DND-41 (cell line): Measurements from ENCODE around the gene STK32B.

Experiments
- ATAC-seq: fragments of 200-7000 bp; cut with Tn5 transposase; 3 replicates; pipeline ENCODE4 v1.9.1; 2021; ENCODE audit warnings: low read depth; ENCODE audit not compliant: insufficient read depth
- DNase-seq: peaks from one replicate; pipeline ENCODE4 v3.0.0-alpha.2; 2020
- H2AFZ ChIP-seq: 2 replicates; pipeline ENCODE4 v1.6.0; 2012; ENCODE audit warnings: low read depth, low read length
- H3K27ac ChIP-seq: 2 replicates; pipeline ENCODE4 v1.5.1; 2012; ENCODE audit warnings: low read length, inconsistent platforms
- H3K27me3 ChIP-seq: fragments of 200-600 bp; sonication (generic); 2 replicates; pipeline ENCODE4 v1.6.0; 2012; ENCODE audit warnings: low read length, mild to moderate bottlenecking, inconsistent platforms; ENCODE audit not compliant: insufficient read depth, poor library complexity
- H3K36me3 ChIP-seq: 2 replicates; pipeline ENCODE4 v1.5.1; 2012; ENCODE audit warnings: low read length, inconsistent platforms; ENCODE audit not compliant: insufficient read depth
- H3K4me1 ChIP-seq: 2 replicates; pipeline ENCODE4 v1.5.1; 2012; ENCODE audit warnings: mild to moderate bottlenecking, low read length; ENCODE audit not compliant: insufficient read depth
- H3K4me2 ChIP-seq: 2 replicates; pipeline ENCODE4 v1.6.0; 2012; ENCODE audit warnings: mild to moderate bottlenecking, moderate library complexity, low read length, inconsistent platforms; ENCODE audit not compliant: insufficient read depth
- H3K4me3 ChIP-seq, 2 experiments: fragments of 200-600 bp in 1 of 2; shearing (Covaris generic) in 1 of 2; 2 replicates each; pipeline ENCODE4 v1.5.1; 2012 to 2016; ENCODE audit warnings: inconsistent platforms in 2 of 2, low read length in 2 of 2, mild to moderate bottlenecking in 2 of 2, low read depth in 1 of 2, moderate library complexity in 1 of 2
- H3K79me2 ChIP-seq: 2 replicates; pipeline ENCODE4 v1.6.0; 2012; ENCODE audit warnings: low read length, inconsistent platforms; ENCODE audit not compliant: insufficient read depth
- H3K9ac ChIP-seq: 2 replicates; pipeline ENCODE4 v1.6.0; 2012; ENCODE audit warnings: low read depth, mild to moderate bottlenecking, inconsistent platforms, low read length, moderate library complexity
- H3K9me3 ChIP-seq: 2 replicates; pipeline ENCODE4 v1.5.1; 2012; ENCODE audit warnings: low read length, moderate library complexity, mild to moderate bottlenecking, inconsistent platforms; ENCODE audit not compliant: insufficient read depth, severe bottlenecking
- H4K20me1 ChIP-seq: 2 replicates; pipeline ENCODE4 v1.6.0; 2012; ENCODE audit warnings: low read length; ENCODE audit not compliant: insufficient read depth
- CTCF ChIP-seq: IDR thresholded peaks from 2 replicates; pipeline ENCODE4 v1.5.1; 2012; ENCODE audit warnings: borderline replicate concordance, low read length, moderate library complexity, mild to moderate bottlenecking; ENCODE audit not compliant: poor library complexity, severe bottlenecking; ENCODE audit errors: extremely low read depth
- EZH2 ChIP-seq: IDR thresholded peaks from 3 replicates; pipeline ENCODE4 v1.6.1; 2012; ENCODE audit warnings: borderline replicate concordance, low read depth, mild to moderate bottlenecking, moderate library complexity, low read length, inconsistent platforms; ENCODE audit not compliant: severe bottlenecking

The STK32B gene

GRCh38 chr4:5389756-5390310, 338.6 kb downstream of the STK32B start:
- no peaks in the 10 kb centered on the region for H3K36me3 ChIP-seq
- H3K27me3 ChIP-seq, result no peaks in the 10 kb centered on the region
- no peaks in the 10 kb centered on the region for H3K4me1 ChIP-seq
- DNase-seq (no peak), ATAC-seq (no peak)
- H3K9me3 ChIP-seq, result no peaks in the 10 kb centered on the region
- H3K79me2 ChIP-seq, result no peaks in the 10 kb centered on the region
- no peaks in the 10 kb centered on the region for H4K20me1 ChIP-seq
- TF ChIP-seq EZH2 (no peak), CTCF (no peak)
- H3K9ac ChIP-seq, result no peak overlapping the region
- no peak overlapping the region for H3K27ac ChIP-seq
- H3K4me3 ChIP-seq, result no peak overlapping the region
- no peak overlapping the region for H3K4me2 ChIP-seq
- no peak overlapping the region for H2AFZ ChIP-seq

- no peaks in the 10 kb centered on the region for H3K27me3 ChIP-seq
- no peak overlapping the region for H3K4me2 ChIP-seq
- no peaks in the 10 kb centered on the region for H4K20me1 ChIP-seq
- H3K9me3 ChIP-seq, result no peaks in the 10 kb centered on the region
- H3K4me1 ChIP-seq, result no peaks in the 10 kb centered on the region
- H2AFZ ChIP-seq, result no peak overlapping the region
- TF ChIP-seq CTCF (no peak), EZH2 (no peak)
- no peak overlapping the region for H3K9ac ChIP-seq
- no peak overlapping the region for H3K4me3 ChIP-seq
- no peaks in the 10 kb centered on the region for H3K79me2 ChIP-seq
- no peak for DNase-seq
- no peak overlapping the region for H3K27ac ChIP-seq
- H3K36me3 ChIP-seq, result no peaks in the 10 kb centered on the region
- no peak for ATAC-seq
Measured at GRCh38 chr4:5391492-5391891, 340.2 kb downstream of the STK32B start.

GRCh38 chr4:5393911-5394513, 342.7 kb downstream of the STK32B start:
- no peaks in the 10 kb centered on the region for H3K27me3 ChIP-seq
- no peak overlapping the region for H3K4me3 ChIP-seq
- no peak overlapping the region for H3K27ac ChIP-seq
- H3K4me1 ChIP-seq, result no peaks in the 10 kb centered on the region
- no peaks in the 10 kb centered on the region for H4K20me1 ChIP-seq
- TF ChIP-seq EZH2 (no peak), CTCF (no peak)
- H3K4me2 ChIP-seq, result no peak overlapping the region
- H3K36me3 ChIP-seq, result no peaks in the 10 kb centered on the region
- H3K79me2 ChIP-seq, result no peaks in the 10 kb centered on the region
- DNase-seq (no peak), ATAC-seq (no peak)
- H3K9ac ChIP-seq, result no peak overlapping the region
- no peak overlapping the region for H2AFZ ChIP-seq
- H3K9me3 ChIP-seq, result no peaks in the 10 kb centered on the region
